Keratinocyte (primary cell): ENCODE measurements around the gene SHMT2. TPM values are rescaled to one million over a fixed set of nuclear protein-coding genes. Genes with fewer than 3 reads are reported as not detected.

Experiments used
- DNase-seq: peaks from one replicate; pipeline ENCODE4 v3.0.0-alpha.2; 2011; ENCODE audit warnings: low read depth, missing footprints, low spot score
- FAIRE-seq: peaks from 2 replicates; lab custom pipeline; 2011; peaks lifted over from hg19 to GRCh38; lab: Jason Lieb, UNC
- H2AFZ ChIP-seq: 2 replicates; pipeline ENCODE4 v1.6.0; 2012; ENCODE audit warnings: low read length, control low read depth, inconsistent platforms; ENCODE audit not compliant: control insufficient read depth
- H3K27ac ChIP-seq: 2 replicates; pipeline ENCODE4 v1.5.1; 2011; ENCODE audit warnings: low read length; ENCODE audit not compliant: control insufficient read depth, insufficient read depth
- H3K27me3 ChIP-seq: 3 replicates; pipeline ENCODE4 v1.6.0; 2011; ENCODE audit warnings: low read length; ENCODE audit not compliant: control insufficient read depth, insufficient read depth; ENCODE audit errors: extremely low read depth
- H3K36me3 ChIP-seq, 2 experiments: 2 replicates in 1 of 2; 3 replicates in 1 of 2; pipeline ENCODE4 v1.5.1; 2011; ENCODE audit warnings: low read length in 2 of 2, mild to moderate bottlenecking in 1 of 2; ENCODE audit not compliant: control insufficient read depth in 2 of 2, insufficient read depth in 2 of 2; ENCODE audit errors: extremely low read depth in 1 of 2
- H3K4me1 ChIP-seq: 3 replicates; pipeline ENCODE4 v1.5.1; 2011; ENCODE audit warnings: low read length; ENCODE audit not compliant: control insufficient read depth, insufficient read depth; ENCODE audit errors: extremely low read depth
- H3K4me2 ChIP-seq: 3 replicates; pipeline ENCODE4 v1.6.0; 2011; ENCODE audit warnings: low read depth, low read length; ENCODE audit not compliant: control insufficient read depth, insufficient read depth; ENCODE audit errors: extremely low read depth
- H3K4me3 ChIP-seq, 3 experiments: fragments of 200-600 bp in 1 of 3; sonication (generic) in 1 of 3; 2 replicates in 2 of 3; 3 replicates in 1 of 3; pipeline ENCODE4 v1.5.1; 2011 to 2016; ENCODE audit warnings: low read length in 3 of 3, mild to moderate bottlenecking in 3 of 3, control low read depth in 2 of 3, inconsistent platforms in 1 of 3, low read depth in 1 of 3, mixed read lengths in 1 of 3, mixed run types in 1 of 3, moderate library complexity in 1 of 3; ENCODE audit not compliant: control insufficient read depth in 2 of 3, insufficient read depth in 2 of 3; ENCODE audit errors: extremely low read depth in 1 of 3
- H3K79me2 ChIP-seq: 2 replicates; pipeline ENCODE4 v1.6.0; 2012; ENCODE audit warnings: low read length; ENCODE audit not compliant: control insufficient read depth, insufficient read depth
- H3K9ac ChIP-seq: 3 replicates; pipeline ENCODE4 v1.6.0; 2011; ENCODE audit warnings: low read length; ENCODE audit not compliant: control insufficient read depth, insufficient read depth; ENCODE audit errors: extremely low read depth
- H3K9me1 ChIP-seq: 3 replicates; pipeline ENCODE4 v1.6.0; 2011; ENCODE audit warnings: low read length; ENCODE audit not compliant: control insufficient read depth, insufficient read depth; ENCODE audit errors: extremely low read depth
- H3K9me3 ChIP-seq: 2 replicates; pipeline ENCODE4 v1.5.1; 2012; ENCODE audit warnings: low read depth, low read length; ENCODE audit not compliant: control insufficient read depth
- H4K20me1 ChIP-seq: 3 replicates; pipeline ENCODE4 v1.6.0; 2011; ENCODE audit warnings: low read length; ENCODE audit not compliant: control insufficient read depth, insufficient read depth; ENCODE audit errors: extremely low read depth
- EZH2 ChIP-seq: IDR thresholded peaks from one replicate; pipeline ENCODE4 v1.6.1; 2012; ENCODE audit warnings: inconsistent platforms, mild to moderate bottlenecking, low read length, moderate library complexity
- dilution Hi-C: fragments of 300-500 bp; cut with MboI; formaldehyde crosslinking; loops from one replicate; pipeline ENCODE4 v1.7.0; 2020; ENCODE audit warnings: low sequenced_read_pairs; ENCODE audit not compliant: extremely low pct_ligation_motif_present
- polyA plus RNA-seq, 5 experiments: library from polyadenylated mRNA; depleted of rRNA in 3 of 5; stranded (reverse) in 3 of 5; stranded (forward) in 1 of 5; unstranded in 1 of 5; fragments of >200 nt; gene quantifications; 1 replicate in 1 of 5; 2 replicates in 3 of 5; 3 replicates in 1 of 5; pipeline versions ENCODE4 v1.2.1 to v1.2.3, GENCODE V29; 2011 to 2012; ENCODE audit warnings: missing spikeins in 2 of 5, low read depth in 1 of 5, low replicate concordance in 1 of 5
- TF ChIP-seq, protein P1 (sequence below), 3 experiments: IDR thresholded peaks in 1 of 3; conservative IDR thresholded peaks in 1 of 3; optimal IDR thresholded peaks in 1 of 3; 2 replicates in 2 of 3; 3 replicates in 1 of 3; pipeline versions ENCODE3 to v1.5.1; 2011; ENCODE audit warnings: low read length in 3 of 3, mild to moderate bottlenecking in 3 of 3, moderate library complexity in 2 of 3, control low read depth in 1 of 3, inconsistent platforms in 1 of 3; ENCODE audit not compliant: insufficient read depth in 2 of 3; ENCODE audit errors: extremely low read depth in 1 of 3

Gene SHMT2
- polyA plus RNA-seq, 1 donor (not counting 4 experiments of a cell fraction or from before 2014, with no cell fraction given), result 128 TPM

DNA sequence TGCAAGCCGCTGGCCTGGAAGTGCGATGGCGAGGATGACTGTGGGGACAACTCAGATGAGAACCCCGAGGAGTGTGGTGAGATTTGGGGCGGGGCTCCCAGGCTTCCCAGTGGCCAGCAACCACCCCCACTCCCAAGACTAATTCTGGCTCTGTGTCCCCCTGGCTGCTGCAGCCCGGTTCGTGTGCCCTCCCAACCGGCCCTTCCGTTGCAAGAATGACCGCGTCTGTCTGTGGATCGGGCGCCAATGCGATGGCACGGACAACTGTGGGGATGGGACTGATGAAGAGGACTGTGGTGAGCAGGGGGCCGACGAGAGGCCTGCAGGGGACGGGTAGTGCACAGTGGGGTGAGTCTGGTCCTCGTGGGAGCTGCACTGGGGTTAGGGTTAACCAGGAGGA is 25.1 kb upstream of the SHMT2 start:
- Histone ChIP-seq H3K4me2 (no peak overlapping the region), H3K9me3 (no peaks in the 10 kb centered on the region), H3K4me1 (no peaks in the 10 kb centered on the region), H3K9ac (no peak overlapping the region), H3K9me1 (no peaks in the 10 kb centered on the region), H3K27me3 (no peaks in the 10 kb centered on the region), H3K27ac (no peak overlapping the region), H4K20me1 (no peaks in the 10 kb centered on the region), H3K36me3 (peaks cover 0 to 26% of the 10 kb centered on the region in 2 experiments), H2AFZ (no peak overlapping the region), H3K4me3 (no peak overlapping the region), H3K79me2 (no peaks in the 10 kb centered on the region)
- dilution Hi-C loops, result no loop called here
- TF ChIP-seq EZH2, result no peak
- no peak for FAIRE-seq
- no peak for DNase-seq

DNA sequence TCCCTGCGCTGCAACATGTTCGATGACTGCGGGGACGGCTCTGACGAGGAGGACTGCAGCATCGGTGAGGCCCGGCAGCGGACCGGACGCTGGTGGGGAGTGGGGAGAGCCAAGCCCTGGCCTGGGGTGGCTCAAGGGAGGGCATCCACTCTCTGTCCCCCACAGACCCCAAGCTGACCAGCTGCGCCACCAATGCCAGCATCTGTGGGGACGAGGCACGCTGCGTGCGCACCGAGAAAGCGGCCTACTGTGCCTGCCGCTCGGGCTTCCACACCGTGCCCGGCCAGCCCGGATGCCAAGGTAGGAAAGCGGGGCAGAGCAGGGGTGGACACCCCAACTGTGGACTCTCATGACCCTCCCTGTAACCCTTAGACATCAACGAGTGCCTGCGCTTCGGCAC is 24.3 kb upstream of the SHMT2 start:
- no peaks in the 10 kb centered on the region for H3K4me1 ChIP-seq
- H3K9me3 ChIP-seq, result no peaks in the 10 kb centered on the region
- no peak overlapping the region for H2AFZ ChIP-seq
- DNase-seq (no peak), FAIRE-seq (no peak)
- no peak overlapping the region for H3K9ac ChIP-seq
- no peaks in the 10 kb centered on the region for H4K20me1 ChIP-seq
- peaks cover 0 to 24% of the 10 kb centered on the region in 2 experiments for H3K36me3 ChIP-seq
- H3K9me1 ChIP-seq, result no peaks in the 10 kb centered on the region
- H3K27ac ChIP-seq, result no peak overlapping the region
- H3K4me3 ChIP-seq, result no peak overlapping the region
- H3K27me3 ChIP-seq, result no peaks in the 10 kb centered on the region
- dilution Hi-C loops, result no loop called here
- H3K79me2 ChIP-seq, result no peaks in the 10 kb centered on the region
- H3K4me2 ChIP-seq, result no peak overlapping the region
- TF ChIP-seq, protein P1, sequence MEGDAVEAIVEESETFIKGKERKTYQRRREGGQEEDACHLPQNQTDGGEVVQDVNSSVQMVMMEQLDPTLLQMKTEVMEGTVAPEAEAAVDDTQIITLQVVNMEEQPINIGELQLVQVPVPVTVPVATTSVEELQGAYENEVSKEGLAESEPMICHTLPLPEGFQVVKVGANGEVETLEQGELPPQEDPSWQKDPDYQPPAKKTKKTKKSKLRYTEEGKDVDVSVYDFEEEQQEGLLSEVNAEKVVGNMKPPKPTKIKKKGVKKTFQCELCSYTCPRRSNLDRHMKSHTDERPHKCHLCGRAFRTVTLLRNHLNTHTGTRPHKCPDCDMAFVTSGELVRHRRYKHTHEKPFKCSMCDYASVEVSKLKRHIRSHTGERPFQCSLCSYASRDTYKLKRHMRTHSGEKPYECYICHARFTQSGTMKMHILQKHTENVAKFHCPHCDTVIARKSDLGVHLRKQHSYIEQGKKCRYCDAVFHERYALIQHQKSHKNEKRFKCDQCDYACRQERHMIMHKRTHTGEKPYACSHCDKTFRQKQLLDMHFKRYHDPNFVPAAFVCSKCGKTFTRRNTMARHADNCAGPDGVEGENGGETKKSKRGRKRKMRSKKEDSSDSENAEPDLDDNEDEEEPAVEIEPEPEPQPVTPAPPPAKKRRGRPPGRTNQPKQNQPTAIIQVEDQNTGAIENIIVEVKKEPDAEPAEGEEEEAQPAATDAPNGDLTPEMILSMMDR (optimal IDR thresholded peaks at IDR 0.05 in 1 of 3, IDR thresholded peaks at IDR 0.05 in 1 of 3, conservative IDR thresholded peaks at IDR 0.05 in 1 of 3; ENCODE audit: extremely low read depth in 1 of 3, insufficient read depth in 2 of 3, low read length in 3 of 3), result no peak
- no peak for TF ChIP-seq EZH2

DNA sequence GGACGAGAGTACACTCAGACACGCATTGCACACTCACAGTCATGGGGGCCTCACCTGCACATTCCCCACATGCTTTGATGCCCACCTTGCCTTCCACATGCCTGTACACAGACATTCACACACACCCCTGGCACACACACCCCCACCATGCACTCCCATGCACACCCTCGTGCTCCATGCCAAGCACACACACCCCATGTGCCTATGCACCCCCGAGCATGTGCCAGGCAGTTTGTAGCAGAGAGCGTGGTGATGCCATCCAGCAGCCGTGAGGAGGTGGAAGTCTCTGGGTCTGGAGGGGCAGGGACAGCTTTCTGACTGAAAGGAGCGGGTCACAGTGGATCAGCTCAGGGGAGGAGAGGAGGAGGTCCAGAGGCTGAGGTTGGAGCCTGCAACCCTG is 23.6 kb upstream of the SHMT2 start:
- Histone ChIP-seq H3K9me3 (no peaks in the 10 kb centered on the region), H3K4me3 (no peak overlapping the region), H4K20me1 (no peaks in the 10 kb centered on the region), H3K36me3 (peaks cover 0 to 24% of the 10 kb centered on the region in 2 experiments), H3K27me3 (no peaks in the 10 kb centered on the region), H3K4me2 (no peak overlapping the region), H3K9ac (no peak overlapping the region), H3K4me1 (no peaks in the 10 kb centered on the region), H3K79me2 (no peaks in the 10 kb centered on the region), H3K27ac (no peak overlapping the region), H3K9me1 (no peaks in the 10 kb centered on the region), H2AFZ (no peak overlapping the region)
- dilution Hi-C loops, result no loop called here
- TF ChIP-seq EZH2, result no peak
- TF ChIP-seq, protein P1 (optimal IDR thresholded peaks at IDR 0.05 in 1 of 3, IDR thresholded peaks at IDR 0.05 in 1 of 3, conservative IDR thresholded peaks at IDR 0.05 in 1 of 3; ENCODE audit: extremely low read depth in 1 of 3, insufficient read depth in 2 of 3, low read length in 3 of 3), result no peak
- FAIRE-seq, result no peak
- DNase-seq, result no peak
